Endothelial cell (in vitro differentiated cells): Measurements from ENCODE around the gene CTNND2. TPM values are rescaled to one million over a fixed set of nuclear protein-coding genes. Genes with fewer than 3 reads are reported as not detected.

Experiments used
- DNase-seq: peaks from one replicate; pipeline ENCODE4 v3.0.0; 2021; ENCODE audit warnings: low spot score
- H3K27ac Mint-ChIP-seq: one replicate; pipeline ENCODE4 v1.8.0; 2021; ENCODE audit warnings: mixed read lengths, inconsistent platforms; ENCODE audit not compliant: unreplicated experiment
- H3K27me3 Mint-ChIP-seq: one replicate; pipeline ENCODE4 v1.8.0; 2021; ENCODE audit warnings: mild to moderate bottlenecking, moderate library complexity, mixed read lengths, inconsistent platforms; ENCODE audit not compliant: unreplicated experiment
- H3K36me3 Mint-ChIP-seq: one replicate; pipeline ENCODE4 v1.8.0; 2021; ENCODE audit warnings: mild to moderate bottlenecking, low read depth, mixed read lengths, inconsistent platforms; ENCODE audit not compliant: unreplicated experiment
- H3K4me1 Mint-ChIP-seq: one replicate; pipeline ENCODE4 v1.8.0; 2021; ENCODE audit warnings: mild to moderate bottlenecking, mixed read lengths, inconsistent platforms; ENCODE audit not compliant: unreplicated experiment
- H3K4me3 Mint-ChIP-seq: one replicate; pipeline ENCODE4 v1.8.0; 2021; ENCODE audit warnings: mild to moderate bottlenecking, mixed read lengths, inconsistent platforms; ENCODE audit not compliant: unreplicated experiment
- H3K9me3 Mint-ChIP-seq: one replicate; pipeline ENCODE4 v1.8.0; 2021; ENCODE audit warnings: mixed read lengths, inconsistent platforms; ENCODE audit not compliant: unreplicated experiment
- CTCF ChIP-seq: fragments of 200-600 bp; sonication (generic); IDR thresholded peaks from one replicate; pipeline ENCODE4 v1.5.0; 2021; ENCODE audit warnings: antibody characterized with exemption; ENCODE audit not compliant: unreplicated experiment
- total RNA-seq: library from RNA; stranded (reverse); fragmentation: NEBNext Ultra II Directional; extraction: Animal tissue kit (Norgen Biotek cat#: 25700); gene quantifications from one replicate; pipeline ENCODE4 v1.2.1, GENCODE V29; 2021; ENCODE audit not compliant: unreplicated experiment

CTNND2 gene
- total RNA-seq, 1 donor from 2014 or later, result 3.6 TPM

GRCh38 chr5:11477786-11478185 is 426.5 kb downstream of the CTNND2 start:
- no peaks in the 10 kb centered on the region for H3K4me1 Mint-ChIP-seq
- no peaks in the 10 kb centered on the region for H3K9me3 Mint-ChIP-seq
- no peak overlapping the region for H3K4me3 Mint-ChIP-seq
- H3K27me3 Mint-ChIP-seq, result peaks cover 2% of the 10 kb centered on the region
- no peaks in the 10 kb centered on the region for H3K36me3 Mint-ChIP-seq
- no peak for TF ChIP-seq CTCF
- no peak for DNase-seq
- H3K27ac Mint-ChIP-seq, result no peak overlapping the region

GRCh38 chr5:11476866-11477265 is 427.4 kb downstream of the CTNND2 start:
- H3K9me3 Mint-ChIP-seq, result no peaks in the 10 kb centered on the region
- no peaks in the 10 kb centered on the region for H3K4me1 Mint-ChIP-seq
- no peaks in the 10 kb centered on the region for H3K36me3 Mint-ChIP-seq
- no peak overlapping the region for H3K27ac Mint-ChIP-seq
- H3K4me3 Mint-ChIP-seq, result no peak overlapping the region
- no peaks in the 10 kb centered on the region for H3K27me3 Mint-ChIP-seq
- no peak for TF ChIP-seq CTCF
- DNase-seq, result no peak

GRCh38 chr5:11468334-11469039 is 435.8 kb downstream of the CTNND2 start:
- Mint-ChIP-seq H3K9me3 (no peaks in the 10 kb centered on the region), H3K36me3 (no peaks in the 10 kb centered on the region), H3K4me1 (no peaks in the 10 kb centered on the region), H3K4me3 (no peak overlapping the region), H3K27me3 (no peaks in the 10 kb centered on the region), H3K27ac (no peak overlapping the region)
- DNase-seq, result no peak
- TF ChIP-seq CTCF, result no peak

- H3K27me3 Mint-ChIP-seq, result no peaks in the 10 kb centered on the region
- no peaks in the 10 kb centered on the region for H3K36me3 Mint-ChIP-seq
- H3K27ac Mint-ChIP-seq, result no peak overlapping the region
- H3K4me1 Mint-ChIP-seq, result no peaks in the 10 kb centered on the region
- no peak for DNase-seq
- H3K9me3 Mint-ChIP-seq, result no peaks in the 10 kb centered on the region
- TF ChIP-seq CTCF, result no peak
- H3K4me3 Mint-ChIP-seq, result no peak overlapping the region
These were observed 436.7 kb downstream of the CTNND2 start for GRCh38 chr5:11467588-11467987.

GRCh38 chr5:11459716-11460115 is 444.5 kb downstream of the CTNND2 start:
- DNase-seq, result no peak
- Mint-ChIP-seq H3K4me1 (no peaks in the 10 kb centered on the region), H3K27me3 (no peaks in the 10 kb centered on the region), H3K9me3 (no peaks in the 10 kb centered on the region), H3K27ac (no peak overlapping the region), H3K4me3 (no peak overlapping the region), H3K36me3 (no peaks in the 10 kb centered on the region)
- no peak for TF ChIP-seq CTCF
